B cell (primary cell): ENCODE measurements around the gene ADAM11. TPM values are rescaled to one million over a fixed set of nuclear protein-coding genes. Genes with fewer than 3 reads are reported as not detected.
A peak's percentile ranks its signal among the peaks of the same experiment; 100 is the strongest.

ENCODE experiments used
- ATAC-seq: fragments of 200-7000 bp; cut with Tn5 transposase; one replicate; pipeline ENCODE4 v1.10.0; 2021; ENCODE audit warnings: low read depth, mild to moderate bottlenecking, moderate number of reproducible peaks, moderate library complexity
- CTCF ChIA-PET: fragments of 350-600 bp; sonication (Branson Sonifier 250); formaldehyde crosslinking; loops from one replicate; lab custom pipeline; 2021; ENCODE audit warnings: antibody characterized with exemption, inconsistent platforms; lab: Charles Lee
- POLR2A ChIA-PET: fragments of 350-600 bp; sonication (Branson Sonifier 250); formaldehyde crosslinking; loops from one replicate; lab custom pipeline; 2021; ENCODE audit warnings: antibody characterized with exemption; lab: Charles Lee
- DNase-seq: peaks from one replicate; pipeline ENCODE4 v3.0.0; 2013
- H2AFZ ChIP-seq: 2 replicates; pipeline ENCODE4 v1.6.1; 2012; ENCODE audit warnings: mild to moderate bottlenecking, low read depth, low read length; ENCODE audit not compliant: insufficient read depth, poor library complexity, severe bottlenecking
- H3K27ac ChIP-seq, 2 donors: 1 replicate in 1 of 2; 2 replicates in 1 of 2; pipeline ENCODE4 v1.5.1; 2012 to 2013; ENCODE audit warnings: low read length in 2 of 2, mild to moderate bottlenecking in 2 of 2, moderate library complexity in 1 of 2
- H3K27me3 ChIP-seq, 4 experiments: fragments of 200-600 bp in 1 of 4; sonication (generic) in 1 of 4; replicated peaks in 1 of 4; 1 replicate in 2 of 4; 2 replicates in 2 of 4; pipeline versions ENCODE4 v1.6.1 to v1.7.0; 2013 to 2016; ENCODE audit warnings: low read length in 3 of 4, mild to moderate bottlenecking in 2 of 4, mixed read lengths in 1 of 4, moderate library complexity in 1 of 4; ENCODE audit not compliant: insufficient read depth in 4 of 4, control insufficient read depth in 3 of 4; ENCODE audit errors: control extremely low read depth in 1 of 4
- H3K36me3 ChIP-seq, 2 experiments: replicated peaks in 1 of 2; 1 replicate in 1 of 2; 2 replicates in 1 of 2; pipeline versions ENCODE4 v1.6.1 to v1.7.1; 2013; ENCODE audit warnings: low read length in 1 of 2; ENCODE audit not compliant: insufficient read depth in 2 of 2, control insufficient read depth in 1 of 2; ENCODE audit errors: control extremely low read depth in 1 of 2, extremely low read depth in 1 of 2
- H3K4me1 ChIP-seq, 2 donors: fragments of 200-600 bp in 1 of 2; sonication (generic) in 1 of 2; 1 replicate in 1 of 2; 2 replicates in 1 of 2; pipeline versions ENCODE4 v1.5.1 to v1.6.1; 2013 to 2017; ENCODE audit warnings: low read length in 2 of 2; ENCODE audit not compliant: control insufficient read depth in 2 of 2, insufficient read depth in 2 of 2
- H3K4me2 ChIP-seq: replicated peaks from 2 replicates; pipeline ENCODE3; 2012; ENCODE audit warnings: mild to moderate bottlenecking, low read depth, low read length; ENCODE audit not compliant: poor library complexity, severe bottlenecking
- H3K4me3 ChIP-seq, 5 experiments: fragments of 200-600 bp in 1 of 5; sonication (generic) in 1 of 5; 1 replicate in 3 of 5; 2 replicates in 2 of 5; pipeline versions ENCODE4 v1.5.1 to v1.7.0; 2011 to 2016; ENCODE audit warnings: low read length in 4 of 5, mild to moderate bottlenecking in 4 of 5, low read depth in 2 of 5, control low read depth in 1 of 5, moderate library complexity in 1 of 5; ENCODE audit not compliant: insufficient read depth in 1 of 5; ENCODE audit errors: control extremely low read depth in 1 of 5, extremely low read depth in 1 of 5
- H3K79me2 ChIP-seq: fragments of 200-600 bp; sonication (generic); one replicate; pipeline ENCODE4 v1.6.0; 2016; ENCODE audit warnings: low read length; ENCODE audit not compliant: control insufficient read depth, insufficient read depth
- H3K9ac ChIP-seq: fragments of 200-600 bp; sonication (generic); 2 replicates; pipeline ENCODE4 v1.6.1; 2017; ENCODE audit warnings: mild to moderate bottlenecking, low read length, moderate library complexity
- H3K9me3 ChIP-seq, 3 donors: one replicate each; pipeline versions ENCODE4 v1.6.1 to v1.7.1; 2013; ENCODE audit warnings: low read length in 2 of 3; ENCODE audit not compliant: control insufficient read depth in 2 of 3, insufficient read depth in 1 of 3; ENCODE audit errors: control extremely low read depth in 1 of 3
- H4K20me1 ChIP-seq: 2 replicates; pipeline ENCODE4 v1.6.0; 2012; ENCODE audit warnings: mild to moderate bottlenecking, low read length; ENCODE audit not compliant: insufficient read depth, control insufficient read depth, poor library complexity, severe bottlenecking
- H3K27ac Mint-ChIP-seq: one replicate; pipeline ENCODE4 v1.8.0; 2021; ENCODE audit warnings: mixed read lengths
- H3K27me3 Mint-ChIP-seq: one replicate; pipeline ENCODE4 v1.8.0; 2021; ENCODE audit warnings: mixed read lengths
- H3K4me1 Mint-ChIP-seq: one replicate; pipeline ENCODE4 v1.8.0; 2021; ENCODE audit warnings: mixed read lengths
- H3K4me3 Mint-ChIP-seq: one replicate; pipeline ENCODE4 v1.8.0; 2021; ENCODE audit warnings: mixed read lengths
- H3K9me3 Mint-ChIP-seq: one replicate; pipeline ENCODE4 v1.8.0; 2022; ENCODE audit warnings: mixed read lengths; ENCODE audit not compliant: insufficient read depth
- EZH2 ChIP-seq: IDR thresholded peaks from 2 replicates; pipeline ENCODE4 v1.6.1; 2012; ENCODE audit warnings: borderline replicate concordance, low read depth, mild to moderate bottlenecking, moderate library complexity, low read length; ENCODE audit not compliant: insufficient read depth, poor library complexity, severe bottlenecking
- WGBS: methylation state at CpG from one replicate; pipeline ENCODE4 v1.1.5; 2013; ENCODE audit warnings: missing lambda C conversion rate; ENCODE audit not compliant: insufficient coverage; 5-methylcytosine and 5-hydroxymethylcytosine counted together
- intact Hi-C: fragments of 100-400 bp; cut with micrococcal nuclease; formaldehyde crosslinking; loops from one replicate; pipeline ENCODE4 v1.10.0; 2022
- polyA plus RNA-seq: library from polyadenylated mRNA; depleted of rRNA; stranded (reverse); fragments of >200 nt; gene quantifications from 2 replicates; pipeline ENCODE4 v1.2.3, GENCODE V29; 2012
- total RNA-seq, 2 donors: library from RNA; stranded (reverse); fragments of 120-200 nt in 1 of 2; gene quantifications; 1 replicate in 1 of 2; 2 replicates in 1 of 2; pipeline versions ENCODE4 v1.2.3 to v1.2.4, GENCODE V29; 2013 to 2022
- TF ChIP-seq, protein P1 (sequence below): fragments of 200-600 bp; IDR thresholded peaks from one replicate; pipeline ENCODE4 v1.8.0; 2022; ENCODE audit warnings: antibody characterized with exemption, mild to moderate bottlenecking

ADAM11 gene
- total and polyA plus RNA-seq, 2 donors (not counting 1 experiment from before 2014, with no cell fraction given): 0.39 to 1.00 TPM

DNA sequence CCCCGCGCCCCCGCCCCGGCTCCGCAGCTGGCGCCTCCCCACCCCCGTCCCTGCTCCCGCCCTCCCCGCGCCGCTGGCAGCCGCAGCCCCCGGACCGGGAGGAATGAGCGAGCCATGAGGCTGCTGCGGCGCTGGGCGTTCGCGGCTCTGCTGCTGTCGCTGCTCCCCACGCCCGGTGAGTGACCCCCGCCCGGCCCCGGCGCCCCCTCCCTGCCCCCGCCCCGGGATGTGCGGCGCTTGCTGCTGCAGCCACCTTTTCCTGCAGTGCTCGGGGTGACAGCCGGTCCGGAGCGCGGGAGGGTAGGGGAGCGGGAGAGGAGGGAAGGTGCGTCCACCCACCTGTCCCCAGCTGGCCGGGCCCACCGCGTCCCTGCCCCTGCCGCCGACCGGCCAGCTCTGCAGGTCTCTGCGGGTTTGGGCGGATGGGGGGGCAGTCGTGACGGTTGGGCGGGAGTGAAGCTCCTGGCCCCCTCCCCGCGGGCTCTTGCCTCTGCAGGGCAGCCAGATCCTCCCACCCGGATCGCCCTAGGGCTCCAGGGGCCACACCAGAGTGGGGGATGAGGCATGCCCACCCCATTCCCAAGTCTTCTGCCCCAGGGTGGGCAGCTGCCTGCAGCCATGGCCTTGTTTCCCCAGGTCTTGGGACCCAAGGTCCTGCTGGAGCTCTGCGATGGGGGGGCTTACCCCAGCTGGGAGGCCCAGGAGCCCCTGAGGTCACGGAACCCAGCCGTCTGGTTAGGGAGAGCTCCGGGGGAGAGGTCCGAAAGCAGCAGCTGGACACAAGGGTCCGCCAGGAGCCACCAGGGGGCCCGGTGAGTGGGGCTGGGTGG is 513 bp downstream of the ADAM11 start:
- POLR2A ChIA-PET: no interaction called here
- peak overlapping the region in 2 of 5 experiments; percentile 24 to 41 for H3K4me3 ChIP-seq
- H3K4me1 Mint-ChIP-seq: peaks cover 3% of the 10 kb centered on the region
- no peak overlapping the region for H3K27ac Mint-ChIP-seq
- peaks cover 31% of the 10 kb centered on the region for H3K27me3 Mint-ChIP-seq
- peak overlapping the region; percentile 26 for H3K9ac ChIP-seq
- TF ChIP-seq EZH2: no peak
- TF ChIP-seq, protein P1, sequence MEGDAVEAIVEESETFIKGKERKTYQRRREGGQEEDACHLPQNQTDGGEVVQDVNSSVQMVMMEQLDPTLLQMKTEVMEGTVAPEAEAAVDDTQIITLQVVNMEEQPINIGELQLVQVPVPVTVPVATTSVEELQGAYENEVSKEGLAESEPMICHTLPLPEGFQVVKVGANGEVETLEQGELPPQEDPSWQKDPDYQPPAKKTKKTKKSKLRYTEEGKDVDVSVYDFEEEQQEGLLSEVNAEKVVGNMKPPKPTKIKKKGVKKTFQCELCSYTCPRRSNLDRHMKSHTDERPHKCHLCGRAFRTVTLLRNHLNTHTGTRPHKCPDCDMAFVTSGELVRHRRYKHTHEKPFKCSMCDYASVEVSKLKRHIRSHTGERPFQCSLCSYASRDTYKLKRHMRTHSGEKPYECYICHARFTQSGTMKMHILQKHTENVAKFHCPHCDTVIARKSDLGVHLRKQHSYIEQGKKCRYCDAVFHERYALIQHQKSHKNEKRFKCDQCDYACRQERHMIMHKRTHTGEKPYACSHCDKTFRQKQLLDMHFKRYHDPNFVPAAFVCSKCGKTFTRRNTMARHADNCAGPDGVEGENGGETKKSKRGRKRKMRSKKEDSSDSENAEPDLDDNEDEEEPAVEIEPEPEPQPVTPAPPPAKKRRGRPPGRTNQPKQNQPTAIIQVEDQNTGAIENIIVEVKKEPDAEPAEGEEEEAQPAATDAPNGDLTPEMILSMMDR: no peak
- no peak overlapping the region for H3K27ac ChIP-seq
- H3K9me3 ChIP-seq: peaks cover 0 to 6% (median 0%) of the 10 kb centered on the region in 3 donors
- H3K4me2 ChIP-seq: peak overlapping the region; percentile 76
- H3K4me3 Mint-ChIP-seq: no peak overlapping the region
- ATAC-seq (no peak), DNase-seq (peak; percentile 35)
- no peaks in the 10 kb centered on the region for H3K9me3 Mint-ChIP-seq
- no peaks in the 10 kb centered on the region for H4K20me1 ChIP-seq
- H3K27me3 ChIP-seq: peaks cover 0 to 43% (median 16%) of the 10 kb centered on the region in 4 experiments
- CTCF ChIA-PET: no interaction called here
- H3K79me2 ChIP-seq: no peaks in the 10 kb centered on the region
- peak overlapping the region; percentile 46 for H2AFZ ChIP-seq
- H3K36me3 ChIP-seq: no peaks in the 10 kb centered on the region
- H3K4me1 ChIP-seq: peaks cover 11 to 12% of the 10 kb centered on the region in 2 donors
- WGBS: 9% methylated on average over 49 of the region's 60 CpGs
- intact Hi-C loops: no loop called here

DNA sequence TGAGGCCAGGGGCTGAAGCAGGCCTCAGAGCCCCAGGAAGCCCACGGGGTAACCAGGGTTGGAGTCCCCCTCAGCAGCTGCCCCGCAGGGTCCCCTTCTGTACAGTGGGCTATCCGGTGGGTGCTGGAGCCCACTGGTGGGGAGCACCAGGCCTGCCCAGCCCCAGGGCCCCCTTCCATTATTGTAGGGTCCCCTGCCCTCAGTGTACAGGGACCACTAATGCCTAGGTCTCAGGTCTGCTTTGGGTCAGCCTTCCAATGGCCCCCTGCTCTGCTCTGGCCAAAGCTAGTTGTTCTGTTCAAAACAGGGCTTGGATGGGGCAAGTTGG is 1.1 kb downstream of the ADAM11 start:
- Histone ChIP-seq H3K9ac (no peak overlapping the region), H3K79me2 (no peaks in the 10 kb centered on the region), H2AFZ (no peak overlapping the region), H3K9me3 (peaks cover 0 to 6% (median 0%) of the 10 kb centered on the region in 3 donors), H3K4me1 (peaks cover 11 to 12% of the 10 kb centered on the region in 2 donors), H3K27me3 (peaks cover 0 to 45% (median 16%) of the 10 kb centered on the region in 4 experiments), H3K4me2 (peak overlapping the region; percentile 76), H3K36me3 (no peaks in the 10 kb centered on the region), H3K4me3 (no peak overlapping the region), H4K20me1 (no peaks in the 10 kb centered on the region), H3K27ac (no peak overlapping the region)
- Mint-ChIP-seq H3K4me3 (peak overlapping the region; percentile 37), H3K4me1 (peaks cover 3% of the 10 kb centered on the region), H3K9me3 (no peaks in the 10 kb centered on the region), H3K27me3 (peaks cover 31% of the 10 kb centered on the region), H3K27ac (no peak overlapping the region)
- 71% methylated on average over 3 of the region's 3 CpGs for WGBS
- TF ChIP-seq, protein P1: no peak
- no peak for TF ChIP-seq EZH2
- intact Hi-C loops: no loop called here
- ATAC-seq: no peak
- POLR2A ChIA-PET: no interaction called here
- no peak for DNase-seq
- CTCF ChIA-PET: interaction anchor here (0.9 to 1.0 kb wide), 2 partner anchors 13 to 18 kb away, joined by 3 to 4 read pairs; no protein-coding TSS in a partner anchor
